Effector CD4-positive, alpha-beta T cell (primary cell): ENCODE data around the gene TEP1.
"Not testable (repeated sequence)": the region's sequence is repeated elsewhere in the genome, so short reads cannot be mapped to it uniquely, and the experiment has no call there.

Experiments
- DNase-seq: peaks from one replicate; pipeline ENCODE4 v3.0.0-alpha.2; 2020

TEP1 gene

GRCh38 chr14:20386276-20386855, 26.9 kb downstream of the TEP1 start:
- no peak for DNase-seq

- no peak for DNase-seq
These were observed 28.4 kb downstream of the TEP1 start for GRCh38 chr14:20384886-20385285.

GRCh38 chr14:20384321-20384720, 29.0 kb downstream of the TEP1 start:
- no peak for DNase-seq

- no peak for DNase-seq
These were observed 29.7 kb downstream of the TEP1 start for GRCh38 chr14:20383636-20384035.

- DNase-seq, result no peak
These were observed 30.3 kb downstream of the TEP1 start for GRCh38 chr14:20383032-20383431.

GRCh38 chr14:20382526-20382925, 30.8 kb downstream of the TEP1 start:
- no peak for DNase-seq

GRCh38 chr14:20381341-20381740, 32.0 kb downstream of the TEP1 start:
- DNase-seq, result no peak

GRCh38 chr14:20380681-20381080, 32.6 kb downstream of the TEP1 start:
- no peak for DNase-seq

GRCh38 chr14:20379743-20380142, 33.6 kb downstream of the TEP1 start:
- DNase-seq, result no peak

- DNase-seq, result no peak
These were observed 36.1 kb downstream of the TEP1 start for GRCh38 chr14:20377171-20377570.

- no peak for DNase-seq
These were observed 37.2 kb downstream of the TEP1 start for GRCh38 chr14:20376071-20376588.

- no peak for DNase-seq
These were observed 37.8 kb downstream of the TEP1 start for GRCh38 chr14:20375471-20375870.

GRCh38 chr14:20372796-20373195, 40.5 kb downstream of the TEP1 start:
- DNase-seq, result no peak

GRCh38 chr14:20365928-20366327, 47.4 kb downstream of the TEP1 start:
- no peak for DNase-seq

GRCh38 chr14:20358474-20358873, 54.8 kb downstream of the TEP1 start:
- not testable (repeated sequence) for DNase-seq

- no peak for DNase-seq
These were observed 56.9 kb downstream of the TEP1 start for GRCh38 chr14:20356422-20356821.

- no peak for DNase-seq
These were observed 62.4 kb downstream of the TEP1 start for GRCh38 chr14:20350860-20351259.

GRCh38 chr14:20350282-20350681, 63.0 kb downstream of the TEP1 start:
- no peak for DNase-seq

- DNase-seq, result no peak
These were observed 65.6 kb downstream of the TEP1 start for GRCh38 chr14:20347747-20348146.

GRCh38 chr14:20346713-20347112, 66.6 kb downstream of the TEP1 start:
- DNase-seq, result no peak

GRCh38 chr14:20345366-20345765, 67.9 kb downstream of the TEP1 start:
- no peak for DNase-seq

- no peak for DNase-seq
These were observed 69.5 kb downstream of the TEP1 start for GRCh38 chr14:20343862-20344220.

- DNase-seq, result peak; percentile 81
These were observed 70.0 kb downstream of the TEP1 start, which contains the start of gene PARP2 for GRCh38 chr14:20343092-20343861. Gene PARP2 (plus strand): TSS chr14:20343635. CDS start chr14:20343642, 7 bp downstream.

GRCh38 chr14:20341646-20342045, 71.7 kb downstream of the TEP1 start:
- no peak for DNase-seq
